HEK293 (cell line): ENCODE data around the gene KIT.

Experiments used
- CTCF ChIA-PET: fragments of 350-600 bp; formaldehyde crosslinking; extraction: SDS; loops from one replicate; lab custom pipeline; 2021; ENCODE audit warnings: antibody characterized with exemption; lab: Yijun Ruan, JAX
- POLR2A ChIA-PET: fragments of 300-600 bp; formaldehyde crosslinking; extraction: SDS; loops from one replicate; lab custom pipeline; 2020; ENCODE audit warnings: antibody characterized with exemption, inconsistent platforms; lab: Yijun Ruan, JAX
- H3K27ac ChIP-seq: fragments of 200-500 bp; sonication (Bioruptor generic); 2 replicates; pipeline ENCODE4 v1.5.1; 2014; ENCODE audit warnings: low read depth, low read length, control low read depth, inconsistent platforms; ENCODE audit errors: extremely low read depth
- H3K36me3 ChIP-seq, 2 experiments: fragments of 200-500 bp in 1 of 2; sonication (Bioruptor generic) in 1 of 2; 1 replicate in 1 of 2; 2 replicates in 1 of 2; pipeline ENCODE4 v1.5.1; 2014 to 2017; ENCODE audit warnings: inconsistent platforms in 2 of 2, low read length in 2 of 2; ENCODE audit not compliant: control insufficient read depth in 2 of 2, insufficient read depth in 1 of 2
- H3K4me1 ChIP-seq: fragments of 200-500 bp; sonication (Bioruptor generic); 2 replicates; pipeline ENCODE4 v1.5.1; 2014; ENCODE audit warnings: mild to moderate bottlenecking, low read length, inconsistent platforms; ENCODE audit not compliant: control insufficient read depth, insufficient read depth
- H3K4me3 ChIP-seq: 2 replicates; pipeline ENCODE4 v1.5.1; 2011; ENCODE audit warnings: low read depth, mild to moderate bottlenecking, control low read depth, low read length, moderate library complexity
- H3K9me3 ChIP-seq: fragments of 200-500 bp; sonication (Bioruptor generic); 2 replicates; pipeline ENCODE4 v1.5.1; 2014; ENCODE audit warnings: low read depth, low read length, inconsistent platforms; ENCODE audit not compliant: control insufficient read depth, insufficient read depth
- GLI2 ChIP-seq: fragments of 450-650 bp; formaldehyde crosslinking; IDR thresholded peaks from 2 replicates; pipeline ENCODE4; 2017; ENCODE audit warnings: missing biosample characterization, missing genetic modification characterization, low read depth, borderline replicate concordance
- KLF16 ChIP-seq: fragments of 450-650 bp; formaldehyde crosslinking; IDR thresholded peaks from 2 replicates; pipeline ENCODE4 v1.5.1; 2017; ENCODE audit warnings: missing biosample characterization, missing genetic modification characterization
- SALL2 ChIP-seq: fragments of 450-650 bp; formaldehyde crosslinking; IDR thresholded peaks from 2 replicates; pipeline ENCODE4 v1.5.0; 2017; ENCODE audit warnings: missing biosample characterization, mild to moderate bottlenecking, missing genetic modification characterization, borderline replicate concordance
- SCRT2 ChIP-seq: fragments of 450-650 bp; formaldehyde crosslinking; IDR thresholded peaks from 2 replicates; pipeline ENCODE4 v1.5.1; 2016; ENCODE audit warnings: missing biosample characterization, missing genetic modification characterization
- ZBTB1 ChIP-seq: fragments of 450-650 bp; formaldehyde crosslinking; IDR thresholded peaks from 2 replicates; pipeline ENCODE4 v1.5.1; 2016; ENCODE audit warnings: missing biosample characterization, missing genetic modification characterization
- ZNF140 ChIP-seq: fragments of 450-650 bp; formaldehyde crosslinking; IDR thresholded peaks from 2 replicates; pipeline ENCODE4 v1.5.1; 2016; ENCODE audit warnings: missing biosample characterization, missing genetic modification characterization
- ZNF157 ChIP-seq: fragments of 450-650 bp; formaldehyde crosslinking; IDR thresholded peaks from 2 replicates; pipeline ENCODE4 v1.5.1; 2016; ENCODE audit warnings: missing biosample characterization, missing genetic modification characterization
- ZNF174 ChIP-seq: fragments of 450-650 bp; formaldehyde crosslinking; IDR thresholded peaks from 2 replicates; pipeline ENCODE4 v1.5.0; 2017; ENCODE audit warnings: missing biosample characterization, mild to moderate bottlenecking, missing genetic modification characterization
- ZNF202 ChIP-seq: fragments of 450-650 bp; formaldehyde crosslinking; IDR thresholded peaks from 2 replicates; pipeline ENCODE4 v1.5.1; 2016; ENCODE audit warnings: missing biosample characterization, missing genetic modification characterization, borderline replicate concordance
- ZNF292 ChIP-seq: fragments of 450-650 bp; formaldehyde crosslinking; IDR thresholded peaks from 2 replicates; pipeline ENCODE4 v1.5.1; 2016; ENCODE audit warnings: low read depth, missing biosample characterization, missing genetic modification characterization, borderline replicate concordance
- ZNF302 ChIP-seq: fragments of 450-650 bp; formaldehyde crosslinking; IDR thresholded peaks from 2 replicates; pipeline ENCODE4 v1.5.1; 2016; ENCODE audit warnings: missing biosample characterization, missing genetic modification characterization, low read depth
- ZNF354C ChIP-seq: fragments of 450-650 bp; formaldehyde crosslinking; IDR thresholded peaks from 2 replicates; pipeline ENCODE4 v1.5.1; 2016; ENCODE audit warnings: missing biosample characterization, missing genetic modification characterization, low read depth, borderline replicate concordance
- ZNF449 ChIP-seq: fragments of 450-650 bp; formaldehyde crosslinking; IDR thresholded peaks from 2 replicates; pipeline ENCODE4 v1.5.1; 2017; ENCODE audit warnings: missing biosample characterization, mild to moderate bottlenecking, missing genetic modification characterization, moderate library complexity
- ZNF501 ChIP-seq: fragments of 450-650 bp; formaldehyde crosslinking; IDR thresholded peaks from 2 replicates; pipeline ENCODE4 v1.5.1; 2016; ENCODE audit warnings: missing biosample characterization, missing genetic modification characterization
- ZNF529 ChIP-seq: fragments of 450-650 bp; formaldehyde crosslinking; IDR thresholded peaks from 2 replicates; pipeline ENCODE4 v1.5.1; 2017; ENCODE audit warnings: missing genetic modification characterization, missing biosample characterization; ENCODE audit not compliant: insufficient replicate concordance
- ZNF530 ChIP-seq: fragments of 450-650 bp; formaldehyde crosslinking; IDR thresholded peaks from 2 replicates; pipeline ENCODE4 v1.5.1; 2016; ENCODE audit warnings: low read depth, missing biosample characterization, missing genetic modification characterization
- ZNF580 ChIP-seq: fragments of 450-650 bp; formaldehyde crosslinking; IDR thresholded peaks from 2 replicates; pipeline ENCODE4 v1.5.1; 2016; ENCODE audit warnings: missing biosample characterization, missing genetic modification characterization
- ZNF664 ChIP-seq: fragments of 450-650 bp; formaldehyde crosslinking; IDR thresholded peaks from 2 replicates; pipeline ENCODE4 v1.5.1; 2016; ENCODE audit warnings: missing biosample characterization, missing genetic modification characterization
- ZNF837 ChIP-seq: fragments of 450-650 bp; formaldehyde crosslinking; IDR thresholded peaks from 2 replicates; pipeline ENCODE4 v1.5.1; 2016; ENCODE audit warnings: missing biosample characterization, missing genetic modification characterization
- ZXDB ChIP-seq: fragments of 450-650 bp; formaldehyde crosslinking; IDR thresholded peaks from 2 replicates; pipeline ENCODE4 v1.5.1; 2016; ENCODE audit warnings: missing biosample characterization, missing genetic modification characterization
- TF ChIP-seq, protein P1 (sequence below): fragments of 450-650 bp; formaldehyde crosslinking; IDR thresholded peaks from 2 replicates; pipeline ENCODE4 v1.5.1; 2016; ENCODE audit warnings: missing biosample characterization, missing genetic modification characterization
- TF ChIP-seq, protein P2 (sequence below): fragments of 450-650 bp; formaldehyde crosslinking; conservative IDR thresholded peaks from 2 replicates; pipeline ENCODE4 v1.5.1; 2016; ENCODE audit warnings: low read depth, missing biosample characterization, missing genetic modification characterization
- TF ChIP-seq, protein P3 (sequence below): fragments of 450-650 bp; formaldehyde crosslinking; IDR thresholded peaks from 2 replicates; pipeline ENCODE4 v1.5.1; 2016; ENCODE audit warnings: missing biosample characterization, missing genetic modification characterization
- TF ChIP-seq, protein P4 (sequence below): fragments of 450-650 bp; formaldehyde crosslinking; IDR thresholded peaks from 2 replicates; pipeline ENCODE4 v1.5.1; 2017; ENCODE audit warnings: missing biosample characterization, missing genetic modification characterization

The KIT gene

DNA sequence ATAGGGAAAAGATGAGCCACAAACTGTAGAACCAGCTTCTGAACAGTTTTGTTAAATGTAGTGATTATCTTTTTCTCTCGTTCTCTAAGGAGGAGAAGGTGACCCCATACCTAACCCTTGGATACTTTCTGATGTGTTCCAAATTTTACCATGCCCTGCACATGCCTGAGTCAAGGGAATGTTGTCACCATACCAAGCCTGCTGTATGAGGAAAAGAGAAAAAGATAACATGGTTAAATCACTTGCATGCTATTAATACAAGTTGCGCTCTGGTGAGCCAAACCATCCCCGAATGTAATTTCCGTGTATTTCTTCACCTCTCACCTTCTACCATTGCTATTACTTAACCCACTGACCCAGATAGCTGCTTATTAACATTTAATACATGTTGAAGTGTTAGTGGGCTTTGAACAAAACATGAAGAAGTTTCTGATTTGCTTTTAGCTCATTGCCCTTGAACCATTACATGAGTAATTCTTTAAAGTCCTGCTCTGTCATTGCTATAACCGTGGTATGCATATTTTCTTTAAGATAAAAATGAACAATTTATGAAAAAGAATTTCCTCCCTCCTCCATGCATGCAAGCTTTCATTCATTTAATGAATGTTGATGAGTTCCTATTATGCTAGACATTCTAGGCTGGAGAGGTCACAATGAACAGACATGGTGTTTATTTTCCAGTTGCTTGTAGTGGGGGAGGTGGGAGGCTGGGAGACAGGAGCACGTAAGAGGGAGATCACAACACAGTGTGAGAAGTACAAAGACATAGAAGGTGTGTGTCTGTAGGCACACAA lies 13.6 kb upstream of the KIT start (continued):
- TF ChIP-seq, protein P1, sequence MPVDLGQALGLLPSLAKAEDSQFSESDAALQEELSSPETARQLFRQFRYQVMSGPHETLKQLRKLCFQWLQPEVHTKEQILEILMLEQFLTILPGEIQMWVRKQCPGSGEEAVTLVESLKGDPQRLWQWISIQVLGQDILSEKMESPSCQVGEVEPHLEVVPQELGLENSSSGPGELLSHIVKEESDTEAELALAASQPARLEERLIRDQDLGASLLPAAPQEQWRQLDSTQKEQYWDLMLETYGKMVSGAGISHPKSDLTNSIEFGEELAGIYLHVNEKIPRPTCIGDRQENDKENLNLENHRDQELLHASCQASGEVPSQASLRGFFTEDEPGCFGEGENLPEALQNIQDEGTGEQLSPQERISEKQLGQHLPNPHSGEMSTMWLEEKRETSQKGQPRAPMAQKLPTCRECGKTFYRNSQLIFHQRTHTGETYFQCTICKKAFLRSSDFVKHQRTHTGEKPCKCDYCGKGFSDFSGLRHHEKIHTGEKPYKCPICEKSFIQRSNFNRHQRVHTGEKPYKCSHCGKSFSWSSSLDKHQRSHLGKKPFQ (tag by site-specific recombination), result no peak
- TF ChIP-seq ZXDB (tag by site-specific recombination) (no peak), ZNF292 (tag by site-specific recombination) (no peak), ZNF157 (no peak), ZNF837 (tag by site-specific recombination) (no peak), SCRT2 (tag by site-specific recombination) (no peak), ZNF501 (tag by site-specific recombination) (no peak), SALL2 (no peak), ZNF354C (tag by site-specific recombination) (no peak), ZNF530 (tag by site-specific recombination) (no peak), ZNF580 (tag by site-specific recombination) (no peak)
- TF ChIP-seq, protein P2, sequence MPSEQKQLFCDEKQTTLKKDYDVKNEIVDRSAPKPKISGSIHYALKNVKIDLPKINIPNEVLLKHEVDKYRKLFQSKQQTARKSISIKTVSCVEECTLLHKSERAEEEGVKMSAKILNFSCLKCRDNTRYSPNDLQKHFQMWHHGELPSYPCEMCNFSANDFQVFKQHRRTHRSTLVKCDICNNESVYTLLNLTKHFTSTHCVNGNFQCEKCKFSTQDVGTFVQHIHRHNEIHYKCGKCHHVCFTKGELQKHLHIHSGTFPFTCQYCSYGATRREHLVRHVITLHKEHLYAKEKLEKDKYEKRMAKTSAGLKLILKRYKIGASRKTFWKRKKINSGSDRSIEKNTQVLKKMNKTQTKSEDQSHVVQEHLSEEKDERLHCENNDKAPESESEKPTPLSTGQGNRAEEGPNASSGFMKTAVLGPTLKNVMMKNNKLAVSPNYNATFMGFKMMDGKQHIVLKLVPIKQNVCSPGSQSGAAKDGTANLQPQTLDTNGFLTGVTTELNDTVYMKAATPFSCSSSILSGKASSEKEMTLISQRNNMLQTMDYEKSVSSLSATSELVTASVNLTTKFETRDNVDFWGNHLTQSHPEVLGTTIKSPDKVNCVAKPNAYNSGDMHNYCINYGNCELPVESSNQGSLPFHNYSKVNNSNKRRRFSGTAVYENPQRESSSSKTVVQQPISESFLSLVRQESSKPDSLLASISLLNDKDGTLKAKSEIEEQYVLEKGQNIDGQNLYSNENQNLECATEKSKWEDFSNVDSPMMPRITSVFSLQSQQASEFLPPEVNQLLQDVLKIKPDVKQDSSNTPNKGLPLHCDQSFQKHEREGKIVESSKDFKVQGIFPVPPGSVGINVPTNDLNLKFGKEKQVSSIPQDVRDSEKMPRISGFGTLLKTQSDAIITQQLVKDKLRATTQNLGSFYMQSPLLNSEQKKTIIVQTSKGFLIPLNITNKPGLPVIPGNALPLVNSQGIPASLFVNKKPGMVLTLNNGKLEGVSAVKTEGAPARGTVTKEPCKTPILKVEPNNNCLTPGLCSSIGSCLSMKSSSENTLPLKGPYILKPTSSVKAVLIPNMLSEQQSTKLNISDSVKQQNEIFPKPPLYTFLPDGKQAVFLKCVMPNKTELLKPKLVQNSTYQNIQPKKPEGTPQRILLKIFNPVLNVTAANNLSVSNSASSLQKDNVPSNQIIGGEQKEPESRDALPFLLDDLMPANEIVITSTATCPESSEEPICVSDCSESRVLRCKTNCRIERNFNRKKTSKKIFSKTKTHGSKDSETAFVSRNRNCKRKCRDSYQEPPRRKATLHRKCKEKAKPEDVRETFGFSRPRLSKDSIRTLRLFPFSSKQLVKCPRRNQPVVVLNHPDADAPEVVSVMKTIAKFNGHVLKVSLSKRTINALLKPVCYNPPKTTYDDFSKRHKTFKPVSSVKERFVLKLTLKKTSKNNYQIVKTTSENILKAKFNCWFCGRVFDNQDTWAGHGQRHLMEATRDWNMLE (tag by site-specific recombination), result no peak

DNA sequence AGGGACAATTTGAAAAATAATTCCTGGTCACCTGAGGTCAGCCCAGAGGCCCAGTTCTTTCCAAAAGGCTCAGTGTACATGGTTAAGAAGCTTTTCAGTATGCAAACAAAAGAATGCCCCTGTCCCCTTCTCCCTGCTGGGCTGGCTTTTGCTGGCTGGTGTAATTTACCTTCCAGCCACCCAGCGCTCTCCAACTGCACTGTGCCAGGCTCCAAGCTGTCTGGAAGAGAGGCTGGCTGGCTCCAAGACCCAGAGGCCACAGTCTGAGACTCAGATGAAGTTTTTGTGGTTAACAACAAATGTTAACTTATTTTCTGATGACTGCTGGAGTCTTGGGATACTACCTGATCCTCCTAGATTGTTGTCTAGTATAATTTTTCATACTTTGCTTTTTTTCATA lies 11.9 kb upstream of the KIT start:
- Histone ChIP-seq H3K4me3 (no peak overlapping the region), H3K9me3 (no peaks in the 10 kb centered on the region), H3K27ac (no peak overlapping the region), H3K4me1 (no peaks in the 10 kb centered on the region), H3K36me3 (no peaks in the 10 kb centered on the region)
- ChIA-PET POLR2A (no interaction called here), CTCF (no interaction called here)
- TF ChIP-seq, protein P3, sequence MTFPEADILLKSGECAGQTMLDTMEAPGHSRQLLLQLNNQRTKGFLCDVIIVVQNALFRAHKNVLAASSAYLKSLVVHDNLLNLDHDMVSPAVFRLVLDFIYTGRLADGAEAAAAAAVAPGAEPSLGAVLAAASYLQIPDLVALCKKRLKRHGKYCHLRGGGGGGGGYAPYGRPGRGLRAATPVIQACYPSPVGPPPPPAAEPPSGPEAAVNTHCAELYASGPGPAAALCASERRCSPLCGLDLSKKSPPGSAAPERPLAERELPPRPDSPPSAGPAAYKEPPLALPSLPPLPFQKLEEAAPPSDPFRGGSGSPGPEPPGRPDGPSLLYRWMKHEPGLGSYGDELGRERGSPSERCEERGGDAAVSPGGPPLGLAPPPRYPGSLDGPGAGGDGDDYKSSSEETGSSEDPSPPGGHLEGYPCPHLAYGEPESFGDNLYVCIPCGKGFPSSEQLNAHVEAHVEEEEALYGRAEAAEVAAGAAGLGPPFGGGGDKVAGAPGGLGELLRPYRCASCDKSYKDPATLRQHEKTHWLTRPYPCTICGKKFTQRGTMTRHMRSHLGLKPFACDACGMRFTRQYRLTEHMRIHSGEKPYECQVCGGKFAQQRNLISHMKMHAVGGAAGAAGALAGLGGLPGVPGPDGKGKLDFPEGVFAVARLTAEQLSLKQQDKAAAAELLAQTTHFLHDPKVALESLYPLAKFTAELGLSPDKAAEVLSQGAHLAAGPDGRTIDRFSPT, result no peak
- TF ChIP-seq ZNF140 (no peak), ZNF664 (no peak), ZNF449 (tag by site-specific recombination) (no peak), ZNF202 (tag by site-specific recombination) (no peak), ZNF501 (tag by site-specific recombination) (no peak), ZNF174 (tag by site-specific recombination) (no peak), ZNF529 (tag by site-specific recombination) (no peak), ZBTB1 (tag by site-specific recombination) (no peak), ZNF302 (tag by site-specific recombination) (no peak), GLI2 (tag by site-specific recombination) (no peak), KLF16 (tag by site-specific recombination) (no peak)
- TF ChIP-seq, protein P4, sequence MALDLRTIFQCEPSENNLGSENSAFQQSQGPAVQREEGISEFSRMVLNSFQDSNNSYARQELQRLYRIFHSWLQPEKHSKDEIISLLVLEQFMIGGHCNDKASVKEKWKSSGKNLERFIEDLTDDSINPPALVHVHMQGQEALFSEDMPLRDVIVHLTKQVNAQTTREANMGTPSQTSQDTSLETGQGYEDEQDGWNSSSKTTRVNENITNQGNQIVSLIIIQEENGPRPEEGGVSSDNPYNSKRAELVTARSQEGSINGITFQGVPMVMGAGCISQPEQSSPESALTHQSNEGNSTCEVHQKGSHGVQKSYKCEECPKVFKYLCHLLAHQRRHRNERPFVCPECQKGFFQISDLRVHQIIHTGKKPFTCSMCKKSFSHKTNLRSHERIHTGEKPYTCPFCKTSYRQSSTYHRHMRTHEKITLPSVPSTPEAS (tag by site-specific recombination), result no peak
